Tibial nerve (tissue), 4 donors: ENCODE measurements around the gene HSPB9. TPM values are rescaled to one million over a fixed set of nuclear protein-coding genes. Genes with fewer than 3 reads are reported as not detected.

Experiments used
- DNase-seq, 2 donors: peaks; one replicate each; pipeline ENCODE4 v3.0.0-alpha.2; 2019; ENCODE audit warnings: low spot score in 2 of 2
- H3K27ac ChIP-seq, 4 donors: fragments of 200-600 bp; sonication (generic) in 3 of 4; one replicate each; pipeline ENCODE4 v1.5.1; 2017 to 2019; ENCODE audit warnings: mild to moderate bottlenecking in 1 of 4
- H3K27me3 ChIP-seq, 2 donors: fragments of 200-600 bp; sonication (generic) in 1 of 2; one replicate each; pipeline versions ENCODE4 v1.5.1 to v1.6.0; 2017 to 2019
- H3K36me3 ChIP-seq, 3 donors: fragments of 200-600 bp; sonication (generic); one replicate each; pipeline ENCODE4 v1.5.1; 2018 to 2019
- H3K4me1 ChIP-seq, 4 donors: fragments of 200-600 bp; sonication (generic) in 3 of 4; one replicate each; pipeline ENCODE4 v1.5.1; 2017 to 2019
- H3K4me3 ChIP-seq, 4 donors: fragments of 200-600 bp; sonication (generic) in 3 of 4; one replicate each; pipeline ENCODE4 v1.5.1; 2017 to 2019; ENCODE audit warnings: mild to moderate bottlenecking in 1 of 4, moderate library complexity in 1 of 4
- H3K9me3 ChIP-seq, 4 donors: fragments of 200-600 bp; sonication (generic) in 3 of 4; one replicate each; pipeline ENCODE4 v1.5.1; 2017 to 2019
- CTCF ChIP-seq, 5 experiments: fragments of 200-600 bp in 3 of 5; fragments of 450-650 bp in 2 of 5; sonication (generic) in 3 of 5; IDR thresholded peaks; one replicate each; pipeline ENCODE4 v1.5.1; 2016 to 2019; ENCODE audit warnings: antibody characterized with exemption in 5 of 5, mild to moderate bottlenecking in 3 of 5, moderate library complexity in 2 of 5
- EP300 ChIP-seq, 2 donors: sonication (generic); formaldehyde crosslinking; IDR thresholded peaks; one replicate each; pipeline ENCODE4 v1.6.1; 2017; ENCODE audit warnings: antibody characterized with exemption in 2 of 2, mild to moderate bottlenecking in 1 of 2
- POLR2A ChIP-seq, 2 donors: fragments of 450-650 bp; IDR thresholded peaks; one replicate each; pipeline ENCODE4 v1.6.1; 2017; ENCODE audit warnings: antibody characterized with exemption in 2 of 2, mild to moderate bottlenecking in 2 of 2, moderate library complexity in 2 of 2
- WGBS, 2 donors: methylation state at CpG; one replicate each; pipeline ENCODE4 v1.1.5; 2018; 5-methylcytosine and 5-hydroxymethylcytosine counted together
- total RNA-seq, 4 donors: library from RNA; depleted of rRNA; stranded (reverse); fragments of >200 nt; gene quantifications; one replicate each; pipeline ENCODE4 v1.1.0, GENCODE V29; 2016

Gene HSPB9
- total RNA-seq, 4 donors from 2014 or later: 0.22 TPM; not detected in 3

- H3K4me3 ChIP-seq: peak within 1 kb of the TSS; percentile 48 to 96 (median 92)
- no peaks in the 10 kb centered on the region for H3K27me3 ChIP-seq
- H3K36me3 ChIP-seq: peaks cover 0 to 60% (median 0%) of the 10 kb centered on the region in 3 donors
- no peaks in the 10 kb centered on the region for H3K9me3 ChIP-seq
- TF ChIP-seq EP300 (IDR thresholded peaks at IDR 0.05): peak; percentile 58 to 63
- no peak for TF ChIP-seq CTCF (IDR thresholded peaks at IDR 0.05)
- peak in 1 of 2 donors; percentile 17 for TF ChIP-seq POLR2A (IDR thresholded peaks at IDR 0.05)
- peak within 1 kb of the TSS in 3 of 4 donors; percentile 51 to 83 (median 54) for H3K27ac ChIP-seq
- peak; percentile 63 to 65 for DNase-seq
- WGBS, 2 donors: 9 to 11% methylated on average over 29 to 34 of the region's 57 CpGs
- peaks cover 0 to 42% (median 14%) of the 10 kb centered on the region in 4 donors for H3K4me1 ChIP-seq
Observed at GRCh38 chr17:42120770-42121769, 1.5 kb upstream of the HSPB9 start, which contains the start of gene KAT2A. KAT2A (minus strand) TSS chr17:42121367; CDS start chr17:42121304, 63 bp downstream.

- Histone ChIP-seq H3K27ac (no peak overlapping the region), H3K4me1 (peaks cover 0 to 34% (median 14%) of the 10 kb centered on the region in 4 donors), H3K4me3 (no peak overlapping the region), H3K36me3 (peaks cover 0 to 60% (median 18%) of the 10 kb centered on the region in 3 donors), H3K27me3 (no peaks in the 10 kb centered on the region), H3K9me3 (no peaks in the 10 kb centered on the region)
- WGBS, 2 donors: 81 to 88% methylated on average over 3 of the region's 3 CpGs
- no peak for TF ChIP-seq EP300 (IDR thresholded peaks at IDR 0.05)
- TF ChIP-seq POLR2A (IDR thresholded peaks at IDR 0.05): no peak
- no peak for TF ChIP-seq CTCF (IDR thresholded peaks at IDR 0.05)
- no peak for DNase-seq
Observed at GRCh38 chr17:42124256-42124655, 1.7 kb downstream of the HSPB9 start.

DNA sequence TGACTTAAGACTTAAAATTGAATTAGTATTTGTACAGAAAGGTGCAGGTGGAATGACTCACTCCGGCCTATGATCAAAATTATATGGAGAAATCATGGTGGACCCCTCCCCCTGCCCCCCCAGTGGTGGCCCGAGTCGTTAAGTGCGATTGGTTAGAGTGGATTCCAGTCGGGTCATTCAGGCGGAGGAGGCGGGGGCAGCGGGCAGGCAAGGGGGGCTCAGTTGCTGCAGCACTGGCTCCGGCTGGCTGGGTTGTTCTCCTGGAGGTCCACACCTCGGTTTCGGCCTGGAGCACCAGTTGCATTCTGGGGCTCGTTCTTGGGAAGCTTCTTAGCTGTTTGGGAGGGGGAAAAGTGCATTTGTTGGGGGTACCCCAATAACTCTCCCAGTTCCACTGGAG lies 3.0 kb downstream of the HSPB9 start:
- Histone ChIP-seq H3K36me3 (peaks cover 0 to 66% (median 20%) of the 10 kb centered on the region in 3 donors), H3K27ac (no peak overlapping the region), H3K27me3 (no peaks in the 10 kb centered on the region), H3K4me3 (no peak overlapping the region), H3K4me1 (peaks cover 0 to 34% (median 12%) of the 10 kb centered on the region in 4 donors), H3K9me3 (no peaks in the 10 kb centered on the region)
- 65 to 73% methylated on average over 12 of the region's 12 CpGs for WGBS, 2 donors
- DNase-seq: no peak
- TF ChIP-seq EP300 (IDR thresholded peaks at IDR 0.05): no peak
- no peak for TF ChIP-seq CTCF (IDR thresholded peaks at IDR 0.05)
- no peak for TF ChIP-seq POLR2A (IDR thresholded peaks at IDR 0.05)

GRCh38 chr17:42126836-42127235 lies 4.2 kb downstream of the HSPB9 start:
- DNase-seq: no peak
- no peak for TF ChIP-seq CTCF (IDR thresholded peaks at IDR 0.05)
- TF ChIP-seq POLR2A (IDR thresholded peaks at IDR 0.05): no peak
- no peak for TF ChIP-seq EP300 (IDR thresholded peaks at IDR 0.05)
- 81 to 90% methylated on average over 3 of the region's 3 CpGs for WGBS, 2 donors
- Histone ChIP-seq H3K36me3 (peaks cover 0 to 66% (median 20%) of the 10 kb centered on the region in 3 donors), H3K4me3 (no peak overlapping the region), H3K27ac (no peak overlapping the region), H3K9me3 (no peaks in the 10 kb centered on the region), H3K4me1 (peaks cover 0 to 39% (median 12%) of the 10 kb centered on the region in 4 donors), H3K27me3 (no peaks in the 10 kb centered on the region)

GRCh38 chr17:42127414-42127813 lies 4.8 kb downstream of the HSPB9 start:
- Histone ChIP-seq H3K36me3 (peaks cover 0 to 66% (median 20%) of the 10 kb centered on the region in 3 donors), H3K4me3 (no peak overlapping the region), H3K27ac (no peak overlapping the region), H3K9me3 (no peaks in the 10 kb centered on the region), H3K27me3 (no peaks in the 10 kb centered on the region), H3K4me1 (peaks cover 0 to 39% (median 17%) of the 10 kb centered on the region in 4 donors)
- no peak for DNase-seq
- 88 to 91% methylated on average over 6 of the region's 6 CpGs for WGBS, 2 donors
- TF ChIP-seq EP300 (IDR thresholded peaks at IDR 0.05): no peak
- no peak for TF ChIP-seq CTCF (IDR thresholded peaks at IDR 0.05)
- no peak for TF ChIP-seq POLR2A (IDR thresholded peaks at IDR 0.05)
